Neural progenitor cell (in vitro differentiated cells): ENCODE measurements around the gene FHOD3. TPM values are rescaled to one million over a fixed set of nuclear protein-coding genes. Genes with fewer than 3 reads are reported as not detected.

Experiments
- DNase-seq: peaks from one replicate; pipeline ENCODE4 v3.0.0-alpha.2; 2016; ENCODE audit warnings: low spot score
- H2AFZ ChIP-seq: fragments of 200-600 bp; sonication (generic); replicated peaks from 2 replicates; pipeline ENCODE4 v1.6.1; 2016; ENCODE audit warnings: antibody characterized with exemption
- H3F3A ChIP-seq: fragments of 200-600 bp; sonication (generic); 2 replicates; pipeline ENCODE4 v1.6.1; 2016; ENCODE audit warnings: antibody characterized with exemption, low read depth
- H3K27ac ChIP-seq: fragments of 200-600 bp; sonication (generic); 2 replicates; pipeline ENCODE4 v1.5.1; 2016; ENCODE audit warnings: mild to moderate bottlenecking
- H3K27me3 ChIP-seq: fragments of 200-600 bp; sonication (generic); 2 replicates; pipeline ENCODE4 v1.6.1; 2016; ENCODE audit warnings: mild to moderate bottlenecking, moderate library complexity
- H3K36me3 ChIP-seq: fragments of 200-600 bp; sonication (generic); 2 replicates; pipeline ENCODE4 v1.5.1; 2016
- H3K4me1 ChIP-seq: fragments of 200-600 bp; sonication (generic); 2 replicates; pipeline ENCODE4 v1.6.1; 2016; ENCODE audit warnings: mixed run types
- H3K4me2 ChIP-seq: fragments of 200-600 bp; sonication (generic); 2 replicates; pipeline ENCODE4 v1.6.1; 2016
- H3K4me3 ChIP-seq: fragments of 200-600 bp; sonication (generic); 2 replicates; pipeline ENCODE4 v1.5.1; 2016
- H3K79me2 ChIP-seq: fragments of 200-600 bp; sonication (generic); 2 replicates; pipeline ENCODE4 v1.6.1; 2016; ENCODE audit warnings: low read depth
- H3K9ac ChIP-seq: fragments of 200-600 bp; sonication (generic); 2 replicates; pipeline ENCODE4 v1.6.1; 2016
- H3K9me3 ChIP-seq: fragments of 200-600 bp; sonication (generic); 2 replicates; pipeline ENCODE4 v1.5.1; 2016; ENCODE audit warnings: low read depth
- H4K20me1 ChIP-seq: fragments of 200-600 bp; sonication (generic); 2 replicates; pipeline ENCODE4 v1.6.1; 2016; ENCODE audit warnings: low read depth
- H3K27ac Mint-ChIP-seq: 3 replicates; pipeline ENCODE4 v1.8.0; 2021; ENCODE audit warnings: mixed read lengths
- H3K27me3 Mint-ChIP-seq: 2 replicates; pipeline ENCODE4 v1.8.0; 2022; ENCODE audit warnings: low read depth, mild to moderate bottlenecking, inconsistent platforms, moderate library complexity, mixed read lengths; ENCODE audit not compliant: insufficient read depth
- H3K36me3 Mint-ChIP-seq: 3 replicates; pipeline ENCODE4 v1.8.0; 2021; ENCODE audit warnings: mixed read lengths
- H3K4me1 Mint-ChIP-seq: 3 replicates; pipeline ENCODE4 v1.8.0; 2021; ENCODE audit warnings: mixed read lengths
- H3K4me3 Mint-ChIP-seq: 3 replicates; pipeline ENCODE4 v1.8.0; 2021; ENCODE audit warnings: mild to moderate bottlenecking, moderate library complexity, mixed read lengths
- H3K9me3 Mint-ChIP-seq: 3 replicates; pipeline ENCODE4 v1.8.0; 2020; ENCODE audit warnings: mixed read lengths
- CTCF ChIP-seq: fragments of 200-600 bp; sonication (generic); IDR thresholded peaks from 2 replicates; pipeline ENCODE4 v1.5.1; 2017; ENCODE audit warnings: antibody characterized with exemption, mild to moderate bottlenecking
- EZH2 ChIP-seq: fragments of 200-600 bp; sonication (generic); IDR thresholded peaks from 2 replicates; pipeline ENCODE4 v1.6.1; 2017; ENCODE audit warnings: antibody characterized with exemption, mild to moderate bottlenecking, moderate library complexity
- EZH2phosphoT487 ChIP-seq: fragments of 200-600 bp; sonication (generic); IDR thresholded peaks from 2 replicates; pipeline ENCODE4 v1.6.1; 2017; ENCODE audit warnings: antibody characterized with exemption
- total RNA-seq: library from RNA; depleted of rRNA; stranded (reverse); fragments of >200 nt; gene quantifications from 2 replicates; pipeline ENCODE4 v1.2.3, GENCODE V29; 2015; ENCODE audit warnings: low replicate concordance

FHOD3 gene
- total RNA-seq, 1 donor from 2014 or later, result 69.7 TPM

- Histone ChIP-seq H3K4me3 (no peak overlapping the region), H2AFZ (no peak overlapping the region), H3K9me3 (no peaks in the 10 kb centered on the region), H3K4me1 (peaks cover 18% of the 10 kb centered on the region), H3K27me3 (no peaks in the 10 kb centered on the region), H3K27ac (no peak overlapping the region), H3K79me2 (peaks cover 5% of the 10 kb centered on the region), H4K20me1 (no peaks in the 10 kb centered on the region), H3K36me3 (no peaks in the 10 kb centered on the region), H3K9ac (no peak overlapping the region), H3K4me2 (no peak overlapping the region), H3F3A (no peaks in the 10 kb centered on the region)
- peaks cover 13% of the 10 kb centered on the region for H3K4me1 Mint-ChIP-seq
- H3K4me3 Mint-ChIP-seq, result no peak overlapping the region
- H3K27me3 Mint-ChIP-seq, result peaks cover 5% of the 10 kb centered on the region
- TF ChIP-seq CTCF (no peak), EZH2phosphoT487 (no peak), EZH2 (no peak)
- DNase-seq, result no peak
- peaks cover 23% of the 10 kb centered on the region for H3K36me3 Mint-ChIP-seq
- peak overlapping the region; percentile 37 for H3K27ac Mint-ChIP-seq
- H3K9me3 Mint-ChIP-seq, result no peaks in the 10 kb centered on the region
Measured at GRCh38 chr18:36594621-36595020, 297.1 kb downstream of the FHOD3 start.

GRCh38 chr18:36595046-36595817, 297.7 kb downstream of the FHOD3 start:
- Histone ChIP-seq H3K4me3 (no peak overlapping the region), H3K9me3 (no peaks in the 10 kb centered on the region), H3K27me3 (no peaks in the 10 kb centered on the region), H3K36me3 (no peaks in the 10 kb centered on the region), H3K4me2 (no peak overlapping the region), H3K27ac (no peak overlapping the region), H2AFZ (no peak overlapping the region), H3K4me1 (peaks cover 17% of the 10 kb centered on the region), H3F3A (peaks cover 2% of the 10 kb centered on the region), H3K9ac (no peak overlapping the region), H3K79me2 (peaks cover 5% of the 10 kb centered on the region), H4K20me1 (no peaks in the 10 kb centered on the region)
- H3K36me3 Mint-ChIP-seq, result peaks cover 24% of the 10 kb centered on the region
- H3K4me3 Mint-ChIP-seq, result no peak overlapping the region
- H3K4me1 Mint-ChIP-seq, result peaks cover 13% of the 10 kb centered on the region
- peaks cover 5% of the 10 kb centered on the region for H3K27me3 Mint-ChIP-seq
- peak overlapping the region; percentile 51 for H3K27ac Mint-ChIP-seq
- H3K9me3 Mint-ChIP-seq, result no peaks in the 10 kb centered on the region
- TF ChIP-seq EZH2phosphoT487 (no peak), CTCF (no peak)
- no peak for DNase-seq

- Mint-ChIP-seq H3K36me3 (peaks cover 26% of the 10 kb centered on the region), H3K27me3 (peaks cover 5% of the 10 kb centered on the region), H3K9me3 (no peaks in the 10 kb centered on the region), H3K4me3 (no peak overlapping the region), H3K4me1 (peaks cover 10% of the 10 kb centered on the region), H3K27ac (peak overlapping the region; percentile 51)
- no peaks in the 10 kb centered on the region for H3K79me2 ChIP-seq
- no peak overlapping the region for H3K9ac ChIP-seq
- H3K9me3 ChIP-seq, result no peaks in the 10 kb centered on the region
- no peaks in the 10 kb centered on the region for H3K36me3 ChIP-seq
- no peak for TF ChIP-seq CTCF
- TF ChIP-seq EZH2phosphoT487, result no peak
- no peak for TF ChIP-seq EZH2
- peaks cover 17% of the 10 kb centered on the region for H3K4me1 ChIP-seq
- H3K4me2 ChIP-seq, result no peak overlapping the region
- H3K27ac ChIP-seq, result no peak overlapping the region
- H3F3A ChIP-seq, result peaks cover 8% of the 10 kb centered on the region
- H3K4me3 ChIP-seq, result no peak overlapping the region
- no peaks in the 10 kb centered on the region for H3K27me3 ChIP-seq
- H4K20me1 ChIP-seq, result no peaks in the 10 kb centered on the region
- no peak for DNase-seq
- no peak overlapping the region for H2AFZ ChIP-seq
Measured at GRCh38 chr18:36595818-36596215, 298.3 kb downstream of the FHOD3 start.
